Activated T-cell treated with anti-CD3 and anti-CD28 coated beads, Interleukin-2, amount 50 U/mL, for 24 hours (primary cell): Measurements from ENCODE around the gene RASAL2.

ENCODE experiments used
- DNase-seq: peaks from one replicate; pipeline ENCODE4 v3.0.0-alpha.2; 2020
- H3K27ac Mint-ChIP-seq: 2 replicates; pipeline ENCODE4 v1.8.0; 2020; ENCODE audit warnings: mild to moderate bottlenecking, mixed read lengths
- H3K27me3 Mint-ChIP-seq: 2 replicates; pipeline ENCODE4 v1.8.0; 2020; ENCODE audit warnings: mixed read lengths
- H3K36me3 Mint-ChIP-seq: 2 replicates; pipeline ENCODE4 v1.8.0; 2020; ENCODE audit warnings: low read depth, mixed read lengths
- H3K4me1 Mint-ChIP-seq: 2 replicates; pipeline ENCODE4 v1.8.0; 2020; ENCODE audit warnings: low read depth, mixed read lengths
- H3K4me3 Mint-ChIP-seq: 2 replicates; pipeline ENCODE4 v1.8.0; 2020; ENCODE audit warnings: mild to moderate bottlenecking, moderate library complexity, mixed read lengths
- H3K9me3 Mint-ChIP-seq: 2 replicates; pipeline ENCODE4 v1.8.0; 2020; ENCODE audit warnings: mixed read lengths

RASAL2 gene

DNA sequence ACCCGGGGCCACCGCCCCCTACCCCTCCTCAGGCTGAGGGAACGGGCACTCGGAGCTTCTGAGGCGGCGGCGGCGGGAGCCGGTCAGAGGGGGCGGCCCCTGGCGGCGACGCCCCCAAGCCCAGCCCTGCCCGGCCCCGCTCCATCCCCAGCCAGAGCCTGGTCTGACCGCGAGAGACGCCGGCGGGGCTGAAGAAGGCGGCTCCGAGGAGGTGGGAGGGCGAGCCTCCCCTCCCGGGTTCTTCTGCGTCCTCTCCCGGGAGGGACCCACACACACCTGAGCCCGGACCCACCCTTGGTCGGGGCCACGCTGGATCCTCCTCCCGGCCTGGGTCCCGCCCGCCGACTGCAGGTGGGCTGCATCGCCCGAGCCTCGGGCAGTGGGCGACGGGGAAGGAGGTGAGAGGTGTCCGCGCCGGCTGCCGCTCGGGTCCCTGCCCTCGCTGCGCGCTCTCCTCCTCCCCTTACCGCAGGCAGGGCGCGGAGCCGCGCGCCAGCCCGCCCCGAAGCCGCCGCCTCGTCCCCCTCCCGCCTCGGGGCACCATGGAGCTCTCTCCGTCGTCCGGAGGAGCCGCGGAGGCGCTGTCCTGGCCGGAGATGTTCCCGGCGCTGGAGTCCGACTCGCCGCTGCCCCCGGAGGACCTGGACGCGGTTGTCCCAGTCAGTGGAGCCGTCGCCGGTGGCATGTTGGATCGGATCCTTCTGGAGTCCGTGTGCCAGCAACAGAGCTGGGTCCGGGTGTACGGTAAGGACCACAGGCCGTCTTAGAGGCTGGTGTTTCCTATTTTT lies at the start of gene RASAL2:
Gene RASAL2 (plus strand): TSS at position 154 of the 788 bp plus-strand sequence. CDS start 389 bp downstream, at position 543.
- no peak within 1 kb of the TSS for H3K27ac Mint-ChIP-seq
- peak; percentile 33 for DNase-seq
- H3K27me3 Mint-ChIP-seq = peaks cover 81% of the 10 kb centered on the region
- peak within 1 kb of the TSS; percentile 67 for H3K4me3 Mint-ChIP-seq
- H3K9me3 Mint-ChIP-seq = peaks cover 6% of the 10 kb centered on the region
- H3K36me3 Mint-ChIP-seq = no peaks in the 10 kb centered on the region
- peaks cover 17% of the 10 kb centered on the region for H3K4me1 Mint-ChIP-seq

DNA sequence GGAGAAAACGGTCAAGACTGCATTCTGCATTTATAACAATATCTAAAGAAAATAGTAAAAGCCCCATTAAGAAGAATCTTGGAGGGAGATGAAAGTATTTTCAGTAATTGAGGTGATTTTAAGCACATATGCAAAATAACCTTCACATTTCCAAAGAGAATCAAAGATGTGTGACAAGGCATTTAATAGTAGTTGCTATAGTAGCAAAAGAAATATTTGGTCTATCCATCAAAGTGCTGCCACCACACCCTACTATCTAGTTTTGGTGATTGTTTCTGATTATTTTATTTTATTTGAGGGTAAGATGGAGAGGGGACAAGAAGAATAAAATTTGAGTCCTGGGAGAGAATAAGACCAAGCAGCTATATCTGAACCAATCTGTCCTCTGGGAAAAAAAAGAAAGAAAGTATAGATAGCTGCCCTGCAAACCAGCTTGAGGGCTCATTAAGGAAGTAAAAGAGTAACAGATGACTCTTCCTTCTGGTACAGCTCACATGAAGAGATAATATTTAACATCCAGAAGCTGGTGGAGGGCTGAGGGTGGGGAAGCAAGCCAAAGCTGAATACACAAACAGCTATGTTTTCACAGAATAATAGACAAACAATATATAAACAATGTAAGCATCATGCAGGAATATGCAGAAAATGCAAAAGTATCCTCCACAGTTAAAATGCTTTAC lies 47.2 kb upstream of the RASAL2 start:
- H3K4me1 Mint-ChIP-seq = no peaks in the 10 kb centered on the region

DNA sequence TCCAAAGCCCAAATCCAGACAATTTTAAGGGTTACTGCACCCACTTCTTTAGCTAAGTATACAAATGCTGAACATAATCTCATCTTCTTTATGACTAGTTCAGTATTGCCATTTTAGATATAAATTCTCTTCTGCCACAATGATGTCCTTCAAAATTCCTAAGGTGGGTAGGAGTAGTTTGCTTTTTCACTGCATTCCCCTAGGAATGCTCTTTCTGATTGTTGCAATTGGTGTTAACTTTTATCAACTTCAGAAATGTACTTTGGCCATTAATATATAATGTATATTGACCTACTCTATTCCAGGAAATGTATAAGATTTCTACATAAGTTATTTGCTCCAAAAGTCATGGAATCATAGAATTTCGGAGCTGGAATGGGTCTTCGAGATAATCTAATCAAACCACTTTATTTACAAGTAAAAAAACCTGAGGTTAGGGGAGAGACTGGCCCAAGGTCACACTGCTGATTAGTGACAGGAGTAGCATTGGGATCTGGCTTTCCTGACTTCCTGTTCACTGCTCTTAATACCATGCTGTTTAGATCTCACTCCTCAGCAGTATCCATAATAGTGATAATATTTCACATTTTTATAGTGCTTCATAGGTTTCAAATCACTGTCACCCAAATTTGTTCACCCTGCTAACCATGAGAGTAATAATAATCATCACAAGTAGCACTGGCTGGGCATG lies 46.4 kb upstream of the RASAL2 start:
- Mint-ChIP-seq H3K36me3 (no peaks in the 10 kb centered on the region), H3K27me3 (no peaks in the 10 kb centered on the region), H3K27ac (no peak overlapping the region), H3K9me3 (no peaks in the 10 kb centered on the region), H3K4me3 (no peak overlapping the region), H3K4me1 (no peaks in the 10 kb centered on the region)
- no peak for DNase-seq

More for the DNA sequence above, 47.2 kb upstream of the RASAL2 start:
- DNase-seq = no peak
- H3K9me3 Mint-ChIP-seq = no peaks in the 10 kb centered on the region
- H3K36me3 Mint-ChIP-seq = no peaks in the 10 kb centered on the region
- no peaks in the 10 kb centered on the region for H3K27me3 Mint-ChIP-seq
- H3K4me3 Mint-ChIP-seq = no peak overlapping the region
- no peak overlapping the region for H3K27ac Mint-ChIP-seq

DNA sequence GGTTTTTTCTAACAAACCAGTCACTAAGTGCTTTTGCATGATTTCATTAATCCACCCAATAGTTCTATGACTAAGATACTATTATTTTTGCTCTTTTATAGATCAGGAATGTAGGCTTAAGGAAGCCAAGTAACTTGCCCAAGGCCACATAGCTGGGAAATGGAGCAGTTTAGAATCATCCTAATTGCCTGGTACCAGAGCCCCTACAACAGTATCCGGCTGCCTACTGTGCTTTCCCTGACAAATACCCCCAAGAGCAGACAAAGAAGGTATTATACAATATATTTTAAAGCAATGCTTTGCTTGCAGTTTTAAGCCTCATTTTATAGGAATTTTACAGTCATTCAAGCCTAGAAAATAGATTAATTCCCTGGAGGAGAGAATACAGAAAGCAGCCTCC lies 45.5 kb upstream of the RASAL2 start:
- H3K36me3 Mint-ChIP-seq = no peaks in the 10 kb centered on the region
- no peak for DNase-seq
- no peak overlapping the region for H3K27ac Mint-ChIP-seq
- no peaks in the 10 kb centered on the region for H3K9me3 Mint-ChIP-seq
- H3K4me1 Mint-ChIP-seq = no peaks in the 10 kb centered on the region
- H3K4me3 Mint-ChIP-seq = no peak overlapping the region
- no peaks in the 10 kb centered on the region for H3K27me3 Mint-ChIP-seq

DNA sequence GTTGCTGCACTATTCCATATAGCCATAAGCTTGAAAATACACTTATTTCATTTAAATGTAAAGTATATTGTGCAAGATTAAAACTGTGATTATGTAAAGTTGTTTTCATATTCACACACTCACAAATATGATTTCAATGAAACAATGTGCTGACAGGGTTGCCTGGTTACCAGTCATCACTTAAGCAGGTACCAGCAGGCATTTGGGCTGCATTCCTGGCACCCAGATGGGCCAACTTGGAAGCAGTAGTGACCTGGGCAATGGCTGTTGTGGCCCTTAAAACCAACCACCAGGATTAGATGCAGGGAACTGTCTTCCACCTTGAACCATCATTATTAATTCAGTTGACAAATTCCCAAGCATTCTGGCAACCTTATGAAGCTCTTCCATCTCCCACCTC lies 45.0 kb upstream of the RASAL2 start:
- Mint-ChIP-seq H3K4me1 (no peaks in the 10 kb centered on the region), H3K27ac (no peak overlapping the region), H3K36me3 (no peaks in the 10 kb centered on the region), H3K27me3 (no peaks in the 10 kb centered on the region), H3K4me3 (no peak overlapping the region), H3K9me3 (no peaks in the 10 kb centered on the region)
- DNase-seq = no peak

DNA sequence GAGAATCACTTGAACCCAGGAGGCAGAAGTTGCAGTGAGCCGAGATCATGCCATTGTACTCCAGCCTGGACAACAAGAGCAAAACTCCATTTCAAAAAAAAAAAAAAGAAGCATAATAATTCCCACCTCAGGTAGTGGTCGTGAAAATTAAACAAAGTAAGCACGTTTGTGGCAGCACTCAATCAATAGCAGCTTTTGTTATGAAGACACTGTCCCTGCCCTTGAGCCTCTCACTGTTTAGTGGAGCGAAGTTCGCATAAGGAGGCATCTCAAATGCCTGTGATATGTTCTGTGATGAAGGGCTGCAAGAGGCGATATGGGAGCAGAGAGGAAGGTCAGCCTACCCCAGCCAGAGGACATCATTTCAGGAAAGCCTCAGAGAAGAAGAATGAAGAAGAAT lies 43.8 kb upstream of the RASAL2 start:
- DNase-seq = no peak
- H3K4me3 Mint-ChIP-seq = no peak overlapping the region
- H3K36me3 Mint-ChIP-seq = no peaks in the 10 kb centered on the region
- no peaks in the 10 kb centered on the region for H3K9me3 Mint-ChIP-seq
- H3K27me3 Mint-ChIP-seq = peaks cover 3% of the 10 kb centered on the region
- no peak overlapping the region for H3K27ac Mint-ChIP-seq
- H3K4me1 Mint-ChIP-seq = no peaks in the 10 kb centered on the region

DNA sequence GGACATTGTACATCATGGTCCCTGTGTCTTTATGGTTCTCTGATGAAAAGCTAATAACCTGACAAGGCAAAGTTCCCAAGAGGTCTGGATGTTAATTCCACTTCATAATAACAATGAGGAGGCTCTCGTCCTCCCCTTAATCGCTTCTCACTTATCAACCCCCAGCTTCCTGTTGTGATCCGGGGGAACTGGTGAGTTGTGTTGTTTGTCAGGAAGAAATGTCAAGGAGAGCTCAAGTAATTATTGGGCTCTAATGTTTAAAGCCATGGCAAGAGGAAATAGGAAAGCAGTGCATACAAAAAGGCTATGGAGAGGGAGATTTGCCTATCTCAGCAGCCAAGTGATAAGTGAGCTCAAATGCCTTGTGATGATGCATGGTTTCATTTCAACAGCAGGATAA lies 42.8 kb upstream of the RASAL2 start:
- Mint-ChIP-seq H3K27ac (no peak overlapping the region), H3K36me3 (no peaks in the 10 kb centered on the region), H3K9me3 (no peaks in the 10 kb centered on the region), H3K4me3 (no peak overlapping the region), H3K4me1 (no peaks in the 10 kb centered on the region), H3K27me3 (peaks cover 3% of the 10 kb centered on the region)
- DNase-seq = no peak

DNA sequence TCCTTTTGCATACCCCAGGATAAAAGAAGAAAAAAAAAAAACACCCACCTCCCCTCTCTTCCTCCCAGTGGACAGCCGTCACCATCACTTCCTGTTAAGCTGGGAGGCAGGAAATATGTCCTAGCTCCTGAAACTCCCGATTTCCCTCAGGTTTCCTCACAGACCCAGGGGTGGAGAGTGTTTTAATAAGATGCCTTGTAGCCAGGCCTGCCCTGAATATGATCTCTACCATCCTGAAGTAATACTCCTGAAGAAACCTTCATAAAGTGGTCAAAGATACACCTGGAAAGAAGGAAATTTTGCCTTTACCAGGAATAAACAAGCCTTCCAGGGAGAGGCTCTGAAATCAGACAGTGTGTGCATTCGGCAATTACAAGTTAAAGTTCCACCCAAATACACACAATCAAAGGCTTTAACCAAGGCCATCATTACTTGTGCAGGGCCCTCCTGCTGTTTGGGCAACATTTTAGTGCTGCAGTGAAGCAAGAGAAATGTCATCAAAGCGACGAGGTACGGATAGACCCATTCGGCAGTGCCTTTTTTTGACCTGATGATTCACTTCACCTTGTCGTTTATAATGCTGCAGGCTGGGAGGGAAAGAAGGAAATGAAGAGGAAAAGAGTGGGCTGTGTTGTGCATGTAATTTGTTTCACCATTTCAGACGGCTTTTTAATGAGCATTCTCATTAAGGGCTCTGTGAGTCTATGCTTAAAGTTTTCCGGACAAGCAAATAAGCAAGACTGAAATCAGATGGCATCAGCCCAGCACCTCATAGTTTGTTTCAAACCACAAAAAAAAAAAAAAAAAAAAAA lies 41.0 kb upstream of the RASAL2 start:
- no peak for DNase-seq
- H3K27me3 Mint-ChIP-seq = peaks cover 3% of the 10 kb centered on the region

DNA sequence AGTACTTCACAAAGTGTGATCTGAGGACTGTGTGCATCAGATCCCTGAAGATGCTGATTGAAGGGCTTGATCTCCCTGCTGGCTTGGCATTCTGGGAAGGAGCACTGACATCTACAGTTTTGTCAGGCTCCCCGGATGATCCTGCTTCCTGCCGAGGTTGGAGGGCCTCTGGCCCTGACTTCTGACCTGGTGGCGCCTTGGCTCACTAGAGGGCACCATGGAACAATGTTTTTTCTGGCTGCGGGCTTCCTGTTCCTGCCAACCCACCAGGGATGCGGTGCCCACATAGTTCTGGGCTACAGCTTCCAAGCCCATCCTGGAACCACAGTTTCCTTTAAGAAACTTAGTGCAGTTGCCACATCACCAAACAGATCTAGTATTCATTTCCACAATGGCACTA lies 38.8 kb upstream of the RASAL2 start:
- no peak for DNase-seq
- Mint-ChIP-seq H3K4me3 (no peak overlapping the region), H3K4me1 (no peaks in the 10 kb centered on the region), H3K36me3 (no peaks in the 10 kb centered on the region), H3K27me3 (peaks cover 3% of the 10 kb centered on the region), H3K27ac (no peak overlapping the region), H3K9me3 (no peaks in the 10 kb centered on the region)

More for the DNA sequence above, 41.0 kb upstream of the RASAL2 start:
- Mint-ChIP-seq H3K4me1 (no peaks in the 10 kb centered on the region), H3K36me3 (no peaks in the 10 kb centered on the region), H3K4me3 (no peak overlapping the region), H3K9me3 (no peaks in the 10 kb centered on the region), H3K27ac (no peak overlapping the region)

DNA sequence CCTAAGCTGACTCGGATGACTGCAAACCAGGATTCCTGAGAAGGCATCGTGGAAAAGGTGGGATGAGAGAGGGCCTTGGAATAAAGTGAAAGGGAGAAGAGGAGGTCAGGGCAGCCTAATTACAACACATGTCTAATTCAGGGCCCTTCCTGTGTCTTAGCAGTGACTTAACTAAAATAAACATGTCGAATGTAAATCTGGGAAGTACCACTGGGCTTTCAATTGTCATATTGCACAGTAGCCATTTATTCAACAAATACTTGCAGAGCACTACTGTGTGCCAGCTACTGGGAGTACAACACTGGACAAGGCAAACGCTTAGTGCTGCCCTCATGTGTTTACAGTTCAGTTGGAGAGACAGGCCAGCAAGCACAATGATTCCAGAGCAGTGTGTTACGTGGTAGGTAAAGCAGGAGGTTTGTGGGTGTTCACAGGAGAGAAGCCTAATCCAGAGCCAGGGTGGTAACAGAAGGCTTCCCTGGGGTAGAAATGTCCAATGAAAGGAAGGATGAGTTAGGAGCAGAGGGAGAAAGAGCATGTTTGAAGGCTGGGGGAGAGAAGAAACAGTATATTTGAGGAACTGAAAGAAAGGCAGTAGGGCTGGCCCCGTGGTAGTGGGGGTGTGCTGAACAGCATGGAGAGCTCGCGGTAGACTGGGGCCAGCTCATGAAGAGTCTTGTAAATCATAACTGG lies 38.0 kb upstream of the RASAL2 start:
- Mint-ChIP-seq H3K9me3 (no peaks in the 10 kb centered on the region), H3K27ac (no peak overlapping the region), H3K4me1 (no peaks in the 10 kb centered on the region), H3K36me3 (no peaks in the 10 kb centered on the region), H3K27me3 (peaks cover 3% of the 10 kb centered on the region), H3K4me3 (no peak overlapping the region)
- no peak for DNase-seq

DNA sequence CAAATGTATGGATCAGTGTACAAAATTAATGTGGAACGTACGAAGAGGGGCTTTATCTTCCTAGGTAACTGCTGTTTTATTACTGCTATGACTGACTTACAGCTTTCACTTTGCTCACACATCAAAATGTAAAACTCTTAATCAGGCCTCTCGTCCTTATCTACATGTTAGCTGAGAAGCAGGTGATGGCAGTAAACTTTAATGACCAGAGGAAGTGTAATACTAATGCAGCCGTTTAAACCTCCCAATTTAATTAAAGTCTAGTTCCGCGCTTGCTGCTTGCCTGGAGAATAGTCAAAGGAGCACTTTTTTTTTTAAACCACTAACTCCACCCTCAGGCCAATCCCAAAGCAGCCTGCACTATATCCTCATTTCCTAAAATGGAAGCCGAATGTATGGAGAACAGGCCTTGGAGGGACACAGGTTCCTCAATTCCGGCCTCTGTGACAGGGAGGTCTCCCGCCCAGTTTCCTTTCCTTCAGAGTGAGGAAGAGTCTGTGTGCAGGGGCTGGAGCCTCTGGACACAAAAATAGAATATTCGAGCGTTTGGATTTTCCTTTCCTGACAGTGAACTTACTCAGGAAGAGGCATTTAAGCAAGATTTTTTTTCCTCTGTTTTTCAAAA lies 36.7 kb upstream of the RASAL2 start:
- Mint-ChIP-seq H3K9me3 (no peaks in the 10 kb centered on the region), H3K4me3 (no peak overlapping the region), H3K4me1 (no peaks in the 10 kb centered on the region), H3K36me3 (no peaks in the 10 kb centered on the region), H3K27ac (no peak overlapping the region), H3K27me3 (peaks cover 3% of the 10 kb centered on the region)
- no peak for DNase-seq

DNA sequence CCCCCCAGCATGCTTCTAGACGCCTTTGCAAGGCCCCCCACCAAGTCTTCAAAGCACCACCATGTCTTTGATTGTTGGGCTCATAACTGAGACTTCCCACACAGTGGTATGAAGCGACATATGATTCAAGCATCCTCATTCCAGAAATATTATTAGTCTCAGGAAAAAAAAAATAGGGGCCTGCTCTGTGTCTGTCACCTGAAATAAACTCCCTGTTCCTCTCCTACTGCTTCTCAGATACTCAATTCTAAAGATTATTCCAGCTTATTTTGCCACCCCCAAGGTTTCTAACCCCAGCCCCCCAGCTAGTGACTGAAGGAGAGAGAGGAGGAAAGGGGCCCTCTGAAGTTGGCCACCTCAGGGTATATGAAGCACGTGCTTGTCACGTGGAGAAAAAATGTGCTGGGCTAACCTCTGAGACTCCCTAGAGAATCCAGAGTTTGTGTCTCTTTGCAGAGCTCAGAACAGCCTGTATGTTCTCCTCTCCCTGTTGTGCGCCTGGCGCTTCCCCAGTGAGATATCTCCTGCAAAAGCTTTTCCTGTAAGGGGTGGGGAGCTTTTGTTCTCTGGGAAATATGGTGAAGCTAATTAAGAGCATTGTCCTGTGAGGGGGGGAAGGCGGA lies 35.9 kb upstream of the RASAL2 start:
- no peak overlapping the region for H3K4me3 Mint-ChIP-seq
- DNase-seq = no peak
- peaks cover 3% of the 10 kb centered on the region for H3K27me3 Mint-ChIP-seq
- no peaks in the 10 kb centered on the region for H3K36me3 Mint-ChIP-seq
- no peaks in the 10 kb centered on the region for H3K9me3 Mint-ChIP-seq
- H3K4me1 Mint-ChIP-seq = no peaks in the 10 kb centered on the region
- H3K27ac Mint-ChIP-seq = no peak overlapping the region

DNA sequence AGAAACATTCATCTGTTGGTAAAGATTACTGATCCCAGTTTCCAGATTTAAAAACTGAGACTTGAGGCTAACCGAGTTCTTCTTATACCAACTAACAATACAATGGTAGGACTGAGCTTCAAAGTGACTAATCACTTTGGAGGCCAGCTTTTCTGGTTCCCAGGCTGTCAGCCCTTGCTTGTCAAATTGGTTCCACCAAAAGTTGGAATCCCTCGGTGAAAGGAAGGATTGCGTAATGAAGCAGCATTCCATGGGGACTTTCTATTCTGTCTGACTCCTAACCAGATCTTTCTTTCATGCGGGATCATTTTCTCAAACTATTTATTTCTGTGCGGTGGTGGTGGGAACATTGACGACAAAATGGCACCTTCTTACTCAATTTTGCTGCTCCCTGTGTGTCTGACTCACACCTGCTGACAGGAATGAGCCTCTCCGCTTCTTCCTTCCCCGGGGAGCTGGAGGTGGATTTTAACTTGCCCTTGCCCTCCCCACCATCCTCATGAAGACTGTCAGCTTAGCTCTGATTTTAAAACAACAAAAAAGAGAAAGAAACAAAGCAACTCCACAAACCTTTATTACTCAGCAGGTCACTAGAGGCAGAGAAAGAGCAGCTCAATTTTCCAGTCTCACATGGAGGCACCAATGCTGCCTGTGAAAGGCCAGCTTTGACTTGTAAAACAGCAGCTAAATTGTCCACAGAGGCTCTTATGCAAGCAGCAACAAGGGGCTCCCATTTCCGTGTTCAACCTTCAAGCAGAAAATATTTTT lies 32.9 kb upstream of the RASAL2 start:
- no peaks in the 10 kb centered on the region for H3K4me1 Mint-ChIP-seq
- no peak overlapping the region for H3K27ac Mint-ChIP-seq
- DNase-seq = no peak
- H3K36me3 Mint-ChIP-seq = no peaks in the 10 kb centered on the region
- H3K27me3 Mint-ChIP-seq = peaks cover 3% of the 10 kb centered on the region
- H3K4me3 Mint-ChIP-seq = no peak overlapping the region
- peaks cover 6% of the 10 kb centered on the region for H3K9me3 Mint-ChIP-seq
